Caki2 (cell line): ENCODE results near the gene ROBO3. TPM values are rescaled to one million over a fixed set of nuclear protein-coding genes. Genes with fewer than 3 reads are reported as not detected.

Source experiments
- DNase-seq: peaks from one replicate; pipeline ENCODE4 v3.0.0-alpha.2; 2015; ENCODE audit warnings: low read depth
- in situ Hi-C: cut with HindIII; loops from 2 replicates; pipeline ENCODE4 v1.10.0; 2016; ENCODE audit warnings: low sequenced_read_pairs, low pct_unique_long_range_greater_than_20kb, mixed read lengths
- total RNA-seq: library from RNA; depleted of rRNA; stranded (reverse); fragments of >200 nt; shearing (Covaris generic); gene quantifications from 2 replicates; pipeline ENCODE4 v1.2.3, GENCODE V29; 2014; ENCODE audit warnings: low replicate concordance

ROBO3 gene
- total RNA-seq, 1 experiment from 2014 or later: 15.2 TPM

GRCh38 chr11:124840666-124841065 is 24.6 kb upstream of the ROBO3 start:
- in situ Hi-C loops: no loop called here
- no peak for DNase-seq

GRCh38 chr11:124841201-124841600 is 24.0 kb upstream of the ROBO3 start:
- in situ Hi-C loops: no loop called here

GRCh38 chr11:124841840-124842239 is 23.4 kb upstream of the ROBO3 start:
- in situ Hi-C loops: no loop called here
- no peak for DNase-seq

More at GRCh38 chr11:124841201-124841600, 24.0 kb upstream of the ROBO3 start:
- no peak for DNase-seq

- in situ Hi-C loops: no loop called here
- DNase-seq: no peak
Measured at GRCh38 chr11:124842305-124842704, 22.9 kb upstream of the ROBO3 start.

- no peak for DNase-seq
Measured at GRCh38 chr11:124843616-124843910, 21.7 kb upstream of the ROBO3 start.

GRCh38 chr11:124844664-124845079 is 20.6 kb upstream of the ROBO3 start:
- in situ Hi-C loops: no loop called here
- no peak for DNase-seq

More at GRCh38 chr11:124843616-124843910, 21.7 kb upstream of the ROBO3 start:
- in situ Hi-C loops: no loop called here

- DNase-seq: no peak
- in situ Hi-C loops: no loop called here
Measured at GRCh38 chr11:124846070-124846673, 19.1 kb upstream of the ROBO3 start.

- in situ Hi-C loops: no loop called here
- no peak for DNase-seq
Measured at GRCh38 chr11:124859171-124859570, 6.1 kb upstream of the ROBO3 start.

- in situ Hi-C loops: no loop called here
- DNase-seq: no peak
Measured at GRCh38 chr11:124861670-124862069, 3.6 kb upstream of the ROBO3 start.

GRCh38 chr11:124863137-124863825 is 2.0 kb upstream of the ROBO3 start:
- in situ Hi-C loops: no loop called here
- DNase-seq: no peak

GRCh38 chr11:124863826-124864165 is 1.4 kb upstream of the ROBO3 start:
- DNase-seq: no peak
- in situ Hi-C loops: no loop called here

- in situ Hi-C loops: no loop called here
- no peak for DNase-seq
Measured at GRCh38 chr11:124864176-124864891, 898 bp upstream of the ROBO3 start.

GRCh38 chr11:124864892-124865180 is 396 bp upstream of the ROBO3 start:
- no peak for DNase-seq
- in situ Hi-C loops: no loop called here

- peak; percentile 20 for DNase-seq
- in situ Hi-C loops: no loop called here
Measured at GRCh38 chr11:124865902-124866851, 945 bp downstream of the ROBO3 start.

- in situ Hi-C loops: no loop called here
- DNase-seq: no peak
Measured at GRCh38 chr11:124867700-124868099, 2.5 kb downstream of the ROBO3 start.

- DNase-seq: no peak
- in situ Hi-C loops: no loop called here
Measured at GRCh38 chr11:124868331-124869274, 3.4 kb downstream of the ROBO3 start.

- no peak for DNase-seq
- in situ Hi-C loops: no loop called here
Measured at GRCh38 chr11:124869331-124869730, 4.1 kb downstream of the ROBO3 start.

- in situ Hi-C loops: no loop called here
- DNase-seq: no peak
Measured at GRCh38 chr11:124869856-124870387, 4.7 kb downstream of the ROBO3 start.
